ENCODE measurements around the gene PRM2. TPM values are rescaled to one million over a fixed set of nuclear protein-coding genes. Genes with fewer than 3 reads are reported as not detected.
"Not testable (repeated sequence)": the region's sequence is repeated elsewhere in the genome, so short reads cannot be mapped to it uniquely, and the experiment has no call there.

PRM2 gene
- total RNA-seq, 1 experiment from 2014 or later, result not detected

GRCh38 chr16:11289696-11290095, 13.4 kb upstream of the PRM2 start:
- not testable (repeated sequence) for DNase-seq (ENCODE audit: low read depth)

GRCh38 chr16:11289202-11289601, 12.9 kb upstream of the PRM2 start:
- DNase-seq (ENCODE audit: low read depth), result no peak

- DNase-seq (ENCODE audit: low read depth), result no peak
These were observed 9.6 kb upstream of the PRM2 start for GRCh38 chr16:11285842-11286241.

GRCh38 chr16:11283820-11284248, 7.6 kb upstream of the PRM2 start:
- no peak for DNase-seq (ENCODE audit: low read depth)

- DNase-seq (ENCODE audit: low read depth), result no peak
These were observed 4.6 kb upstream of the PRM2 start, which contains the start of gene PRM1 for GRCh38 chr16:11280616-11281522. TSS of gene PRM1 (minus strand) at chr16:11281330. CDS start at chr16:11281238, 92 bp downstream.

GRCh38 chr16:11278681-11279628, 2.7 kb upstream of the PRM2 start:
- no peak for DNase-seq (ENCODE audit: low read depth)

- DNase-seq (ENCODE audit: low read depth), result no peak
These were observed 1.5 kb upstream of the PRM2 start for GRCh38 chr16:11277607-11278337.

- no peak for DNase-seq (ENCODE audit: low read depth)
These were observed 765 bp upstream of the PRM2 start for GRCh38 chr16:11276896-11277593.

- DNase-seq (ENCODE audit: low read depth), result no peak
These were observed 1.3 kb downstream of the PRM2 start for GRCh38 chr16:11274964-11275363.

- DNase-seq (ENCODE audit: low read depth), result no peak
These were observed 2.5 kb downstream of the PRM2 start for GRCh38 chr16:11273721-11274324.

GRCh38 chr16:11272921-11273720, 3.2 kb downstream of the PRM2 start, which contains the start of gene PRM3:
TSS of gene PRM3 (minus strand) at chr16:11273629. CDS start at chr16:11273595, 34 bp downstream.
- DNase-seq (ENCODE audit: low read depth), result no peak

- DNase-seq (ENCODE audit: low read depth), result no peak
These were observed 3.8 kb downstream of the PRM2 start for GRCh38 chr16:11272484-11272883.

GRCh38 chr16:11271610-11272009, 4.7 kb downstream of the PRM2 start:
- DNase-seq (ENCODE audit: low read depth), result no peak

GRCh38 chr16:11270602-11271162, 5.6 kb downstream of the PRM2 start:
- no peak for DNase-seq (ENCODE audit: low read depth)

- no peak for DNase-seq (ENCODE audit: low read depth)
These were observed 7.3 kb downstream of the PRM2 start, which contains the start of gene TNP2 for GRCh38 chr16:11268921-11269375. TSS of gene TNP2 (minus strand) at chr16:11269325. CDS start at chr16:11269262, 63 bp downstream.

GRCh38 chr16:11265124-11265523, 11.2 kb downstream of the PRM2 start:
- DNase-seq (ENCODE audit: low read depth), result no peak

- DNase-seq (ENCODE audit: low read depth), result no peak
These were observed 12.0 kb downstream of the PRM2 start for GRCh38 chr16:11264155-11264832.

GRCh38 chr16:11263737-11264136, 12.5 kb downstream of the PRM2 start:
- DNase-seq (ENCODE audit: low read depth), result no peak

Data from LHCN-M2 (cell line).